DMS114 treated with DMSO at 0.1 percent for 48 hours (cell line): Measurements from ENCODE around the gene MAS1.
A peak's percentile ranks its signal among the peaks of the same experiment; 100 is the strongest.
"Not testable (repeated sequence)": the region's sequence is repeated elsewhere in the genome, so short reads cannot be mapped to it uniquely, and the experiment has no call there.

ENCODE experiments used
- DNase-seq: peaks from one replicate; lab custom pipeline; 2025; ENCODE audit not compliant: unreplicated experiment; lab: John Stamatoyannopoulos, UW

MAS1 gene

GRCh38 chr6:159890792-159891191, at the start of gene MAS1:
TSS of gene MAS1 (plus strand) at chr6:159890988. CDS start at chr6:159906956, 15,968 bp downstream.
- DNase-seq = no peak

- DNase-seq = no peak
These were observed 48.8 kb upstream of the MAS1 start for GRCh38 chr6:159842035-159842434.

- no peak for DNase-seq
These were observed 45.8 kb upstream of the MAS1 start for GRCh38 chr6:159844737-159845645.

- not testable (repeated sequence) for DNase-seq
These were observed 42.2 kb upstream of the MAS1 start for GRCh38 chr6:159848552-159848951.

- not testable (repeated sequence) for DNase-seq
These were observed 40.9 kb upstream of the MAS1 start for GRCh38 chr6:159849851-159850250.

- DNase-seq = peak; percentile 5
These were observed 37.9 kb upstream of the MAS1 start for GRCh38 chr6:159852877-159853276.

- DNase-seq = no peak
These were observed 37.0 kb upstream of the MAS1 start for GRCh38 chr6:159853754-159854153.

- DNase-seq = no peak
These were observed 35.8 kb upstream of the MAS1 start for GRCh38 chr6:159854959-159855358.

- no peak for DNase-seq
These were observed 32.5 kb upstream of the MAS1 start for GRCh38 chr6:159858259-159858658.

- no peak for DNase-seq
These were observed 30.3 kb upstream of the MAS1 start for GRCh38 chr6:159860482-159860881.

GRCh38 chr6:159862103-159862502, 28.7 kb upstream of the MAS1 start:
- no peak for DNase-seq

- DNase-seq = peak; percentile 31
These were observed 27.4 kb upstream of the MAS1 start for GRCh38 chr6:159863341-159863740.

GRCh38 chr6:159865226-159865920, 25.4 kb upstream of the MAS1 start:
- no peak for DNase-seq

GRCh38 chr6:159866286-159867247, 24.2 kb upstream of the MAS1 start:
- no peak for DNase-seq

- DNase-seq = no peak
These were observed 19.5 kb upstream of the MAS1 start for GRCh38 chr6:159871241-159871640.

GRCh38 chr6:159871906-159872305, 18.9 kb upstream of the MAS1 start:
- DNase-seq = no peak

- no peak for DNase-seq
These were observed 16.4 kb upstream of the MAS1 start for GRCh38 chr6:159874435-159874834.

- DNase-seq = no peak
These were observed 15.6 kb upstream of the MAS1 start for GRCh38 chr6:159875194-159875593.

- no peak for DNase-seq
These were observed 14.5 kb upstream of the MAS1 start for GRCh38 chr6:159876242-159876641.

- DNase-seq = no peak
These were observed 13.5 kb upstream of the MAS1 start for GRCh38 chr6:159877256-159877808.

- no peak for DNase-seq
These were observed 12.4 kb upstream of the MAS1 start for GRCh38 chr6:159878341-159878740.
